ENCODE data around the gene NBL1.

NBL1 gene

DNA sequence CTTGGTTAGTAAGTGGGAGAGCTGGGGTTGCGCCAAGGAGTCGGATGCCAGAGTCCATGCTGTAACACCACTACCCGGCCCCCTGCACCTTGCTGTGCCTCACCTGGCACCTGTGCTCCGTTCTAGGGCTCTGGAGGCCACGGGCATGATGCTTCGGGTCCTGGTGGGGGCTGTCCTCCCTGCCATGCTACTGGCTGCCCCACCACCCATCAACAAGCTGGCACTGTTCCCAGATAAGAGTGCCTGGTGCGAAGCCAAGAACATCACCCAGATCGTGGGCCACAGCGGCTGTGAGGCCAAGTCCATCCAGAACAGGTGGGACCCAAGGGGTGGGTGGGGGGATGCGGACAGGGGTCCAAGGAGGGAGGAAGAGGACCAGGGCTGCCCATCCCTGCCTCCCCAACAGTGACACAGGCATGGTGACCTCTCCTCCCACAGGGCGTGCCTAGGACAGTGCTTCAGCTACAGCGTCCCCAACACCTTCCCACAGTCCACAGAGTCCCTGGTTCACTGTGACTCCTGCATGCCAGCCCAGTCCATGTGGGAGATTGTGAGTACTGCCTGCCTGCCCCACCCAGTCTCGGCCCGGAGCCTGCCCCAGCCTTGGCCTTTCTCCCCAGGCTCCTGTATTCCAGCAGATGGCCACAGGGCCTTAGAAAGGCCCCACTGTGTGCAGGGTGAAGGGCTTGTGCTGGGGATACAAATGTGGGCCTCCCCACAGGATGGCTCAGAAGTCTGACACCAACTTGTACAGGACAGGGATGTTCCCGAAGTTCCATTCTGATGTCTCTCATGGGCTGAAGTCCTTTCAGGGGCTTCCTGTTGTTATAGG, 11.0 kb downstream of the NBL1 start:
- no peaks in the 10 kb centered on the region for H3K27me3 ChIP-seq (ENCODE audit: control insufficient read depth in 1 of 2, insufficient read depth in 1 of 2, low read length in 2 of 2)
- H2BK5ac ChIP-seq (ENCODE audit: low read depth, low read length, poor library complexity, severe bottlenecking) = no peak overlapping the region
- H2AFZ ChIP-seq (ENCODE audit: low read depth, low read length) = no peak overlapping the region
- no peak overlapping the region for H4K8ac ChIP-seq (ENCODE audit: low read length)
- peaks cover 24% of the 10 kb centered on the region for H3K4me1 ChIP-seq (ENCODE audit: control insufficient read depth, insufficient read depth, low read depth, low read length)
- no peak overlapping the region for H2BK15ac ChIP-seq (ENCODE audit: low read depth, poor library complexity, severe bottlenecking)
- H3K36me3 ChIP-seq (ENCODE audit: control insufficient read depth in 1 of 2, insufficient read depth in 2 of 2, low read depth in 1 of 2, low read length in 2 of 2) = peaks cover 50% of the 10 kb centered on the region in 2 experiments
- H3K4me2 ChIP-seq (ENCODE audit: low read length, poor library complexity, severe bottlenecking) = no peak overlapping the region
- H2BK120ac ChIP-seq (ENCODE audit: low read depth, low read length) = no peak overlapping the region
- no peak overlapping the region for H3K23ac ChIP-seq (ENCODE audit: low read length in 2 of 2)
- peak overlapping the region; percentile 36 for H3K9ac ChIP-seq (ENCODE audit: low read length)
- no peaks in the 10 kb centered on the region for H3K9me3 ChIP-seq (ENCODE audit: control insufficient read depth, low read length)
- no peak overlapping the region for H3K18ac ChIP-seq (ENCODE audit: low read depth in 1 of 2, low read length in 2 of 2)
- H3K14ac ChIP-seq (ENCODE audit: low read length in 2 of 2) = no peak overlapping the region
- peaks cover 46% of the 10 kb centered on the region for H3K79me1 ChIP-seq (replicated peaks; ENCODE audit: low read length, poor library complexity, severe bottlenecking)
- no peak overlapping the region for H2BK12ac ChIP-seq (ENCODE audit: low read length in 2 of 2)
- no peak overlapping the region for H4K91ac ChIP-seq (ENCODE audit: low read length)
- no peak overlapping the region for H3K4me3 ChIP-seq (ENCODE audit: insufficient read depth in 1 of 2, low read depth in 1 of 2, low read length in 2 of 2)
- no peak overlapping the region for H3K4ac ChIP-seq (ENCODE audit: low read depth in 1 of 2, low read length in 2 of 2)
- H2AK5ac ChIP-seq (ENCODE audit: low read length, severe bottlenecking) = no peak overlapping the region
- WGBS = 93% methylated on average over 15 of the region's 15 CpGs
- DNase-seq = no peak
- no peak overlapping the region for H3K27ac ChIP-seq (ENCODE audit: low read length, poor library complexity, severe bottlenecking)

DNA sequence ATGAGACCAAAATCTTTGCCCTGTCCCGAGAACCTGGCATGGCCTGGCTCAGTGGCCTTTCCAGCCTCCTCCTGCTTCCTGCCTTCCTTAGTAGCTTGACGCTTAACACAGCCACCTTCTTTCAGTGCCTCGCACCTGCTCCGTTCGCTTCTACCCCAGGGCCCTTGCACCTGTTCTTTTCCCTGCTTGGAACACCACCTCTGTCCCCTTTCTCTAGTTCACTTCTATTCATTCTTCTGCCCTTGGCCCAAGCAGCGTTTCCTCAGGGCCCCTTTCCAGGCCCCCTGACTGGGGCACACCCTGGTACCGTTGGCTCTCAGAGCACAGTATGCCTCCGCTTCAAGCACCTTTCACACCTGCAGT, 11.6 kb downstream of the NBL1 start:
- H2AK5ac ChIP-seq (ENCODE audit: low read length, severe bottlenecking) = no peak overlapping the region
- H2BK15ac ChIP-seq (ENCODE audit: low read depth, poor library complexity, severe bottlenecking) = no peak overlapping the region
- H2BK5ac ChIP-seq (ENCODE audit: low read depth, low read length, poor library complexity, severe bottlenecking) = no peak overlapping the region
- H3K27ac ChIP-seq (ENCODE audit: low read length, poor library complexity, severe bottlenecking) = no peak overlapping the region
- no peak overlapping the region for H3K4me3 ChIP-seq (ENCODE audit: insufficient read depth in 1 of 2, low read depth in 1 of 2, low read length in 2 of 2)
- no peak overlapping the region for H3K9ac ChIP-seq (ENCODE audit: low read length)
- DNase-seq = no peak
- peaks cover 0 to 2% of the 10 kb centered on the region in 2 experiments for H3K27me3 ChIP-seq (ENCODE audit: control insufficient read depth in 1 of 2, insufficient read depth in 1 of 2, low read length in 2 of 2)
- WGBS = 94% methylated on average over 8 of the region's 8 CpGs
- H3K23ac ChIP-seq (ENCODE audit: low read length in 2 of 2) = no peak overlapping the region
- H4K8ac ChIP-seq (ENCODE audit: low read length) = no peak overlapping the region
- H3K9me3 ChIP-seq (ENCODE audit: control insufficient read depth, low read length) = no peaks in the 10 kb centered on the region
- H2BK12ac ChIP-seq (ENCODE audit: low read length in 2 of 2) = no peak overlapping the region
- no peak overlapping the region for H3K4ac ChIP-seq (ENCODE audit: low read depth in 1 of 2, low read length in 2 of 2)
- no peak overlapping the region for H2AFZ ChIP-seq (ENCODE audit: low read depth, low read length)
- no peak overlapping the region for H3K18ac ChIP-seq (ENCODE audit: low read depth in 1 of 2, low read length in 2 of 2)
- no peak overlapping the region for H3K4me2 ChIP-seq (ENCODE audit: low read length, poor library complexity, severe bottlenecking)
- peaks cover 46% of the 10 kb centered on the region for H3K79me1 ChIP-seq (replicated peaks; ENCODE audit: low read length, poor library complexity, severe bottlenecking)
- no peak overlapping the region for H3K14ac ChIP-seq (ENCODE audit: low read length in 2 of 2)
- peaks cover 50% of the 10 kb centered on the region in 2 experiments for H3K36me3 ChIP-seq (ENCODE audit: control insufficient read depth in 1 of 2, insufficient read depth in 2 of 2, low read depth in 1 of 2, low read length in 2 of 2)
- H3K4me1 ChIP-seq (ENCODE audit: control insufficient read depth, insufficient read depth, low read depth, low read length) = peaks cover 23% of the 10 kb centered on the region
- no peak overlapping the region for H2BK120ac ChIP-seq (ENCODE audit: low read depth, low read length)
- no peak overlapping the region for H4K91ac ChIP-seq (ENCODE audit: low read length)

DNA sequence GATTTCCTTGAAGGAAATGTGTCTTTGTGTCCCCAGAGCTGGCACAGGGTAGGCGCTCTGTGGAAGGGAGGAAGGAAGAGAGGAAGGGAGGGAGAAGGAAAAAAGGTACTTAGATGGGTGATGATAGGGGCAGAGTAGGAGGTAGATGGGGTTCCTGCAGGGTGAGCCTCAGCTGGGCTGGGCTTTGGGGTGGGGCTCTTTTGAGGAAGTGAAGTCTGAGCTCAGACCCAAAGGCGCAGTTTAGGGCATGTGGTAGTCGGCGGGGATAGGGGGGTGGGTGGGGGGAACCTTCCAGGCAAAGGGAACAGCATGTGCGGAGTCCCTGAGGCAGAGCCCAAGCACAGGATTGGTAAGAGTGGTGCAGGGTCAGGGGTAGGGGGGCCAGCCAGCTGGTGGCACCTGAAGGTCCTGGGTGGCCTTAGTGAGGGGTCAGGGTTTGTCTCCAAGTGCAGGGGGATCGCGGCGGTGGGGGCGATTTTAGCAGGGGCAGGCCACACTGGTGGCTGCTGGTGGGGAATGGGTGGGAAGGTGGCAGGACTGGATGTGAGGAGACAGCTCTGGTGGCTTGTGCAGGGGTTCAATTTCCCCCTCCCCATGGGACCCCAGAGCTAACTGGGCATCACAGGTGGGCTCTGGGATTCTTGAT, 12.1 kb downstream of the NBL1 start:
- Histone ChIP-seq H4K91ac (ENCODE audit: low read length) (no peak overlapping the region), H2BK5ac (ENCODE audit: low read depth, low read length, poor library complexity, severe bottlenecking) (no peak overlapping the region), H2AFZ (ENCODE audit: low read depth, low read length) (no peak overlapping the region), H3K36me3 (ENCODE audit: control insufficient read depth in 1 of 2, insufficient read depth in 2 of 2, low read depth in 1 of 2, low read length in 2 of 2) (peaks cover 48 to 50% of the 10 kb centered on the region in 2 experiments), H3K23ac (ENCODE audit: low read length in 2 of 2) (no peak overlapping the region), H3K27ac (ENCODE audit: low read length, poor library complexity, severe bottlenecking) (no peak overlapping the region), H3K18ac (ENCODE audit: low read depth in 1 of 2, low read length in 2 of 2) (no peak overlapping the region), H3K14ac (ENCODE audit: low read length in 2 of 2) (no peak overlapping the region), H2AK5ac (ENCODE audit: low read length, severe bottlenecking) (no peak overlapping the region), H3K9ac (ENCODE audit: low read length) (no peak overlapping the region), H3K9me3 (ENCODE audit: control insufficient read depth, low read length) (no peaks in the 10 kb centered on the region), H2BK12ac (ENCODE audit: low read length in 2 of 2) (no peak overlapping the region), H2BK120ac (ENCODE audit: low read depth, low read length) (no peak overlapping the region), H4K8ac (ENCODE audit: low read length) (no peak overlapping the region), H3K4ac (ENCODE audit: low read depth in 1 of 2, low read length in 2 of 2) (no peak overlapping the region), H3K4me2 (ENCODE audit: low read length, poor library complexity, severe bottlenecking) (no peak overlapping the region), H3K4me1 (ENCODE audit: control insufficient read depth, insufficient read depth, low read depth, low read length) (peaks cover 17% of the 10 kb centered on the region), H3K4me3 (ENCODE audit: insufficient read depth in 1 of 2, low read depth in 1 of 2, low read length in 2 of 2) (no peak overlapping the region), H2BK15ac (ENCODE audit: low read depth, poor library complexity, severe bottlenecking) (no peak overlapping the region), H3K27me3 (ENCODE audit: control insufficient read depth in 1 of 2, insufficient read depth in 1 of 2, low read length in 2 of 2) (peaks cover 0 to 5% of the 10 kb centered on the region in 2 experiments), H3K79me1 (replicated peaks; ENCODE audit: low read length, poor library complexity, severe bottlenecking) (peaks cover 43% of the 10 kb centered on the region)
- WGBS = 97% methylated on average over 9 of the region's 9 CpGs
- DNase-seq = no peak

DNA sequence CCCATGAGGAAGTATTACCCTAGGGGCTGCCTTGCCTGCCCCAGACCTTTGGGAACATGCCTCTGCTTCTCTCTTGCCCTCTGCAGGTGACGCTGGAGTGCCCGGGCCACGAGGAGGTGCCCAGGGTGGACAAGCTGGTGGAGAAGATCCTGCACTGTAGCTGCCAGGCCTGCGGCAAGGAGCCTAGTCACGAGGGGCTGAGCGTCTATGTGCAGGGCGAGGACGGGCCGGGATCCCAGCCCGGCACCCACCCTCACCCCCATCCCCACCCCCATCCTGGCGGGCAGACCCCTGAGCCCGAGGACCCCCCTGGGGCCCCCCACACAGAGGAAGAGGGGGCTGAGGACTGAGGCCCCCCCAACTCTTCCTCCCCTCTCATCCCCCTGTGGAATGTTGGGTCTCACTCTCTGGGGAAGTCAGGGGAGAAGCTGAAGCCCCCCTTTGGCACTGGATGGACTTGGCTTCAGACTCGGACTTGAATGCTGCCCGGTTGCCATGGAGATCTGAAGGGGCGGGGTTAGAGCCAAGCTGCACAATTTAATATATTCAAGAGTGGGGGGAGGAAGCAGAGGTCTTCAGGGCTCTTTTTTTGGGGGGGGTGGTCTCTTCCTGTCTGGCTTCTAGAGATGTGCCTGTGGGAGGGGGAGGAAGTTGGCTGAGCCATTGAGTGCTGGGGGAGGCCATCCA, 12.8 kb downstream of the NBL1 start:
- Histone ChIP-seq H3K27me3 (ENCODE audit: control insufficient read depth in 1 of 2, insufficient read depth in 1 of 2, low read length in 2 of 2) (peaks cover 0 to 5% of the 10 kb centered on the region in 2 experiments), H3K4me3 (ENCODE audit: insufficient read depth in 1 of 2, low read depth in 1 of 2, low read length in 2 of 2) (no peak overlapping the region), H2BK5ac (ENCODE audit: low read depth, low read length, poor library complexity, severe bottlenecking) (no peak overlapping the region), H2AK5ac (ENCODE audit: low read length, severe bottlenecking) (no peak overlapping the region), H3K23ac (ENCODE audit: low read length in 2 of 2) (no peak overlapping the region), H3K36me3 (ENCODE audit: control insufficient read depth in 1 of 2, insufficient read depth in 2 of 2, low read depth in 1 of 2, low read length in 2 of 2) (peaks cover 44 to 50% of the 10 kb centered on the region in 2 experiments), H3K4me1 (ENCODE audit: control insufficient read depth, insufficient read depth, low read depth, low read length) (peaks cover 15% of the 10 kb centered on the region), H2BK120ac (ENCODE audit: low read depth, low read length) (no peak overlapping the region), H3K27ac (ENCODE audit: low read length, poor library complexity, severe bottlenecking) (no peak overlapping the region), H2AFZ (ENCODE audit: low read depth, low read length) (no peak overlapping the region), H3K18ac (ENCODE audit: low read depth in 1 of 2, low read length in 2 of 2) (no peak overlapping the region), H4K91ac (ENCODE audit: low read length) (no peak overlapping the region), H3K4ac (ENCODE audit: low read depth in 1 of 2, low read length in 2 of 2) (no peak overlapping the region), H2BK12ac (ENCODE audit: low read length in 2 of 2) (no peak overlapping the region), H3K4me2 (ENCODE audit: low read length, poor library complexity, severe bottlenecking) (no peak overlapping the region), H3K9me3 (ENCODE audit: control insufficient read depth, low read length) (no peaks in the 10 kb centered on the region), H3K9ac (ENCODE audit: low read length) (no peak overlapping the region), H3K14ac (ENCODE audit: low read length in 2 of 2) (no peak overlapping the region), H4K8ac (ENCODE audit: low read length) (no peak overlapping the region), H3K79me1 (replicated peaks; ENCODE audit: low read length, poor library complexity, severe bottlenecking) (peaks cover 39% of the 10 kb centered on the region), H2BK15ac (ENCODE audit: low read depth, poor library complexity, severe bottlenecking) (no peak overlapping the region)
- DNase-seq = no peak
- 89% methylated on average over 13 of the region's 15 CpGs for WGBS
